CD4-positive, alpha-beta memory T cell (primary cell): ENCODE measurements around the gene LDB3. TPM values are rescaled to one million over a fixed set of nuclear protein-coding genes. Genes with fewer than 3 reads are reported as not detected.
"Not testable (repeated sequence)": the region's sequence is repeated elsewhere in the genome, so short reads cannot be mapped to it uniquely, and the experiment has no call there.

Source experiments
- CTCF ChIA-PET: fragments of 350-600 bp; sonication (Branson Sonifier 250); formaldehyde crosslinking; loops from one replicate; lab custom pipeline; 2021; ENCODE audit warnings: inconsistent platforms; ENCODE audit not compliant: partially characterized antibody; lab: Charles Lee
- POLR2A ChIA-PET: fragments of 350-600 bp; sonication (Branson Sonifier 250); formaldehyde crosslinking; loops from one replicate; lab custom pipeline; 2021; ENCODE audit not compliant: partially characterized antibody; lab: Charles Lee
- DNase-seq, 5 donors: peaks; one replicate each; pipeline versions ENCODE4 v3.0.0 to v3.0.0-alpha.2; 2020 to 2022; ENCODE audit warnings: mixed read lengths in 1 of 5
- H3K27ac ChIP-seq: one replicate; pipeline ENCODE4 v1.7.0; 2013; ENCODE audit warnings: low read depth, low read length
- H3K27me3 ChIP-seq: 2 replicates; pipeline ENCODE4 v1.7.0; 2013; ENCODE audit warnings: mild to moderate bottlenecking, low read length, moderate library complexity; ENCODE audit not compliant: insufficient read depth
- H3K36me3 ChIP-seq: 2 replicates; pipeline ENCODE4 v1.7.0; 2013; ENCODE audit warnings: mild to moderate bottlenecking, low read length, moderate library complexity; ENCODE audit not compliant: insufficient read depth
- H3K4me1 ChIP-seq: 2 replicates; pipeline ENCODE4 v1.7.0; 2013; ENCODE audit warnings: mild to moderate bottlenecking, low read length, moderate library complexity; ENCODE audit not compliant: insufficient read depth
- H3K4me3 ChIP-seq, 2 donors: one replicate each; pipeline ENCODE4 v1.7.0; 2013; ENCODE audit warnings: low read length in 2 of 2, mild to moderate bottlenecking in 1 of 2
- H3K9me3 ChIP-seq, 2 donors: one replicate each; pipeline ENCODE4 v1.7.0; 2013; ENCODE audit warnings: low read length in 2 of 2, control low read depth in 1 of 2; ENCODE audit not compliant: control insufficient read depth in 1 of 2
- H3K27ac Mint-ChIP-seq, 7 donors: one replicate each; pipeline ENCODE4 v1.8.0; 2020 to 2021; ENCODE audit warnings: mixed read lengths in 7 of 7, mild to moderate bottlenecking in 6 of 7, inconsistent platforms in 3 of 7, moderate library complexity in 3 of 7
- H3K27me3 Mint-ChIP-seq, 2 donors: one replicate each; pipeline ENCODE4 v1.8.0; 2020 to 2021; ENCODE audit warnings: mixed read lengths in 2 of 2
- H3K36me3 Mint-ChIP-seq, 2 donors: one replicate each; pipeline ENCODE4 v1.8.0; 2020 to 2021; ENCODE audit warnings: mixed read lengths in 2 of 2, inconsistent platforms in 1 of 2, mild to moderate bottlenecking in 1 of 2
- H3K4me1 Mint-ChIP-seq, 4 donors: one replicate each; pipeline ENCODE4 v1.8.0; 2020 to 2021; ENCODE audit warnings: mixed read lengths in 4 of 4, mild to moderate bottlenecking in 1 of 4
- H3K4me3 Mint-ChIP-seq, 8 donors: one replicate each; pipeline ENCODE4 v1.8.0; 2020 to 2021; ENCODE audit warnings: mixed read lengths in 8 of 8, mild to moderate bottlenecking in 7 of 8, moderate library complexity in 6 of 8, inconsistent platforms in 3 of 8
- H3K9me3 Mint-ChIP-seq, 8 donors: one replicate each; pipeline ENCODE4 v1.8.0; 2020 to 2021; ENCODE audit warnings: mixed read lengths in 8 of 8, mild to moderate bottlenecking in 5 of 8, inconsistent platforms in 3 of 8, moderate library complexity in 1 of 8
- intact Hi-C: fragments of 100-400 bp; cut with micrococcal nuclease; formaldehyde crosslinking; loops from one replicate; pipeline ENCODE4 v1.15.1; 2023
- polyA plus RNA-seq, 2 donors: library from polyadenylated mRNA; unstranded; fragments of 300-500 nt; fragmentation: Illumina TruSeq; gene quantifications; one replicate each; pipeline ENCODE4 v1.2.3, GENCODE V29; 2021
- total RNA-seq, 2 experiments: library from RNA; stranded (reverse); gene quantifications; one replicate each; pipeline ENCODE4 v1.2.3, GENCODE V29; 2021

LDB3 gene
- total and polyA plus RNA-seq, 4 experiments from 2014 or later, result 0.08 TPM; not detected in 3

DNA sequence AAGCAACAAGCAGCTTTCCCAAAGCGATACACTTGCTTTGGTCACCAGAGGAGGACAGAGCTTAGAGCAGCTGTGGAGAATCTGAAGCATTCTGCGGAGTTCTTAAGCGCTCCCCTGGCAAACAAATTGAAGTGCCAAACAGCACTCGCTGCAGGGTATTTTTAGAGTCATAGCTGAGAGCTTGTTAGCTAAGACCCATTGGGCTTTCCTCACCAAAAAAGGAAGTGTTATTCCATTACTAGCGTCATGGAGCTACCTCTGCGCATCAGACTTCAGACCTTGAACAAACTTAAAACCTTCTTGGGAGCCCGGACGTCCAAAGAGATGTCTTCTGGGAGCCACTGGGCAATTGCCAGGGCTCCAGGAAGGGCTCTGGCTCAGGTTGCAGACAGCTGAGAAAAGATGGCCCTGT is 65.0 kb downstream of the LDB3 start:
- DNase-seq, result no peak
- H3K27me3 ChIP-seq, result no peaks in the 10 kb centered on the region
- intact Hi-C loops, result no loop called here
- no peaks in the 10 kb centered on the region for H3K36me3 Mint-ChIP-seq
- ChIA-PET POLR2A (no interaction called here), CTCF (interaction anchor here (0.7 to 1.2 kb wide), 3 partner anchors 10 to 45 kb away, joined by 3 read pairs; no protein-coding TSS in a partner anchor)
- H3K4me1 ChIP-seq, result no peaks in the 10 kb centered on the region
- no peak overlapping the region for H3K27ac Mint-ChIP-seq
- H3K9me3 ChIP-seq, result no peaks in the 10 kb centered on the region
- H3K9me3 Mint-ChIP-seq, result no peaks in the 10 kb centered on the region
- no peaks in the 10 kb centered on the region for H3K27me3 Mint-ChIP-seq
- H3K4me3 ChIP-seq, result no peak overlapping the region
- no peaks in the 10 kb centered on the region for H3K4me1 Mint-ChIP-seq
- H3K36me3 ChIP-seq, result no peaks in the 10 kb centered on the region
- H3K4me3 Mint-ChIP-seq, result no peak overlapping the region
- no peak overlapping the region for H3K27ac ChIP-seq

DNA sequence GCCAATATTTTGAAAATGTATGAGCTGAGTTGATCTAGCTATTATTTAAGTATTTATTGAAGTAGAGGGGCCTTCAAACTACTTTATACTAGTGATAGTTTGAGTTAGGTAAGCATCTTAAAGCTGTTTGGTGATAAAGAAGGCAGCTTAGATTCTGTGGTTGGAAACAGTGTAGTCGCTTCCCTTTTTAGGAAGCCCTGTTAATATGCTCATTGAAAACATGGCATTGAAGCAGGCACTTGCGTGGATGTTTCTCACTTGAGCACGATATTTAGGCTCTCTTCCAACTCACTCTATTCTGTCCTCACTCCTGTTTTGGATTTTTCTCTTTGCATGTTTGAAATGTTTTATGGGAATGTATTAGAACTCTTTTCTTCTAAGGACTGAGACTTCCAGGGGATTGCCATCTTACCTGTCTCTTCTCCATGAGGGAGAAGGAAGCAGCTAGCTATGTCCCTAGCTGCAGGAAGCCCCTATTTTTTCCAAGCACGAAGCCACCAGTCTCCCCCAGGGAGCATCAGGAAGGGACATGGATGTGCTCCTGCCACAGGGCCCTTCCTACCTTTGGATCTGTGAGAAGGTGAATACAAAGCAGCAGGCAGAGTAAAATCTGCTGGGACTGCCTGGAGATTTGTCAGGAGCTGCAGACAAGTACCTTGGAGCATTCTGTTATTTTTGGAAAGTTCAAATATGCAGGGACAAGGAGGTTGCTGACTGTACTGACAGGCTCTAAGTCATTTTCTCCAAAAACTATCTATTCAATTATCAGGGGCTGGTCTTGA is 66.1 kb downstream of the LDB3 start:
- ChIA-PET CTCF (interaction anchor here (0.7 to 1.2 kb wide), 2 partner anchors 11 to 16 kb away, joined by 3 read pairs; no protein-coding TSS in a partner anchor), POLR2A (no interaction called here)
- Histone ChIP-seq H3K36me3 (no peaks in the 10 kb centered on the region), H3K4me1 (no peaks in the 10 kb centered on the region), H3K9me3 (no peaks in the 10 kb centered on the region), H3K27ac (no peak overlapping the region), H3K4me3 (no peak overlapping the region), H3K27me3 (no peaks in the 10 kb centered on the region)
- DNase-seq, result no peak
- Mint-ChIP-seq H3K27me3 (peaks cover 0 to 3% of the 10 kb centered on the region in 2 donors), H3K36me3 (no peaks in the 10 kb centered on the region), H3K4me3 (no peak overlapping the region), H3K27ac (no peak overlapping the region), H3K4me1 (no peaks in the 10 kb centered on the region), H3K9me3 (no peaks in the 10 kb centered on the region)
- intact Hi-C loops, result no loop called here

DNA sequence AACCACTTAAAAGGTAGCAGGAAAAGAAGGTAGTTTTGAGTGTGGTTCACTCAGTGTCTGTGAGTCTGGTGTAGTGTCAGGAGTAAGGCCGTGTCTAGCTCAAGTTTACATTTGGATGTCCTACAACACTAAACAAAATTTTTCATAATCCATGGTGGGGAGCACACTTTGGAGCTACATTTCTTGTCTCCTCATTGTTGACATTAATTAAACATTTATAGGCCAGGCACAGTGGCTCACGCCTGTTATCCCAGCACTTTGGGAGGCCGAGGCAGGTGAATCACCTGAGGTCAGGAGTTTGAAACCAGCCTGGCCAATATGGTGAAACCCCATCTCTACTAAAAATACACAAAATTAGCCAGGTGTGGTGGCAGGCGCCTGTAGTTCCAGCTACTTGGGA is 67.0 kb downstream of the LDB3 start:
- CTCF ChIA-PET, result not testable (repeated sequence)

DNA sequence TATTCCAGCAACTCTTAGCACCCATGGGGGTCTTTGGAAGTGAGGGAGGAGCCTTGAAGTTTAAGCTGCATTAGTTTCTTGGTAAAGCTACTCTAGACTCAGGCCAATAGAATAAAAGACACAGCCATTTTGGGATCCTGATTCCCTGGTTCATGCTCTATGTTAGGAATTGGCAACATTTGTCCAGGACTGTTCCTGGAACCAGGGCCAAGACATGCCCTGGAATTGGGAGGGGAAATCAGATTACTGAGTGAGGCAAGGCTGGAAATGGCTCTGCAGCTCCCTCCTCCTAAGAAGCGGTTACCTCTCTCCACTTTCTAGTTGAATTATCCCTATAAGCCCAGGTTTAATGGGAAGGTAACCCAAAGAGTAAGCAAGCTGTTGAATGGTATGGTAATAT is 73.9 kb downstream of the LDB3 start:
- POLR2A ChIA-PET, result no interaction called here

More for the DNA sequence above, 67.0 kb downstream of the LDB3 start:
- intact Hi-C loops, H3K9me3 ChIP-seq, H3K4me3 Mint-ChIP-seq, H3K36me3 ChIP-seq, H3K4me1 Mint-ChIP-seq, H3K27me3 ChIP-seq, H3K27ac ChIP-seq, H3K4me3 ChIP-seq, H3K36me3 Mint-ChIP-seq, H3K4me1 ChIP-seq, POLR2A ChIA-PET, DNase-seq, H3K27ac Mint-ChIP-seq, H3K27me3 Mint-ChIP-seq, H3K9me3 Mint-ChIP-seq: not testable (repeated sequence)

DNA sequence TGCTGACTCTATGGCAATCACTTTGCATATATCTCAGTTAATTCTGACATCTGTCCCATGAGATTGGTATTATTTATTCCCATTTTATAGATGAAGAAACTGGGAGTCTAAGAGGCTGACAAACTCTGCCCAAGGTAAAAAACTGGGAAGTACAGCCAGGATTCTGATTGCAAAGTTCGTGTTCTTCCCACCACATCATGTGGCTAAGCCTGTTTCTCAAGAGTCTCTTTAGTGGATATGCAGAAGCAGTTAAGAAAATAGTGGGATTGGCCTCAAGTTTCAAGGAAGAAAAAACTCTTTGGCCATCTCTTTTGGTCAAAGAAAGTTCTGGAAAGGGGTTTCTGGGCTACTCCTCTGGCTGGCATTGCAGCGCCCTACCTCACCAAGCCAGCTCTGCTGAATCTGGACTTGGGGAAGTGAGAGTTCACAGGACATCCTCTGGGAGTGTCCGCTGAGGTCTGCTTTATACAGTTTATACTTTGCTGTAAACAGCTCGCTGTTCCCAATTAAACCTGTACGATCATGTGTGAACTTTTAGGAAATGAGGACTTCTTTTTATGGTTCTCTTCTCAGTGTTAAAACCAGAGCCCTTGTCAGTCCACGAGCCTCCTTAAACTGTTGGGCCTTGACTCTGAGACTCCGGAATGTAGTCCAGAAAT is 75.9 kb downstream of the LDB3 start:
- H3K4me3 Mint-ChIP-seq, result no peak overlapping the region
- ChIA-PET POLR2A (no interaction called here), CTCF (interaction anchor here (1.5 kb wide), 1 partner anchor 11 kb away, joined by 3 read pairs; no protein-coding TSS in a partner anchor)
- H3K4me1 Mint-ChIP-seq, result no peaks in the 10 kb centered on the region
- intact Hi-C loops, result no loop called here
- no peaks in the 10 kb centered on the region for H3K36me3 Mint-ChIP-seq
- H3K9me3 Mint-ChIP-seq, result no peaks in the 10 kb centered on the region
- no peaks in the 10 kb centered on the region for H3K4me1 ChIP-seq
- H3K27me3 Mint-ChIP-seq, result peaks cover 5 to 11% of the 10 kb centered on the region in 2 donors
- H3K4me3 ChIP-seq, result no peak overlapping the region
- no peak overlapping the region for H3K27ac Mint-ChIP-seq
- H3K27ac ChIP-seq, result no peak overlapping the region
- H3K9me3 ChIP-seq, result no peaks in the 10 kb centered on the region
- no peak for DNase-seq
- H3K27me3 ChIP-seq, result no peaks in the 10 kb centered on the region
- H3K36me3 ChIP-seq, result no peaks in the 10 kb centered on the region

More for the DNA sequence above, 73.9 kb downstream of the LDB3 start:
- H3K9me3 ChIP-seq, result no peaks in the 10 kb centered on the region
- intact Hi-C loops, result no loop called here
- H3K27me3 ChIP-seq, result no peaks in the 10 kb centered on the region
- no peak overlapping the region for H3K4me3 Mint-ChIP-seq
- no peaks in the 10 kb centered on the region for H3K36me3 Mint-ChIP-seq
- peaks cover 5 to 12% of the 10 kb centered on the region in 2 donors for H3K27me3 Mint-ChIP-seq
- DNase-seq, result no peak
- no peaks in the 10 kb centered on the region for H3K4me1 ChIP-seq
- no peak overlapping the region for H3K27ac ChIP-seq
- no peaks in the 10 kb centered on the region for H3K36me3 ChIP-seq
- H3K4me1 Mint-ChIP-seq, result no peaks in the 10 kb centered on the region
- no peak overlapping the region for H3K27ac Mint-ChIP-seq
- CTCF ChIA-PET, result interaction anchor here (1.4 to 1.7 kb wide), 3 partner anchors 11 to 56 kb away, joined by 3 read pairs; no protein-coding TSS in a partner anchor
- no peaks in the 10 kb centered on the region for H3K9me3 Mint-ChIP-seq
- no peak overlapping the region for H3K4me3 ChIP-seq

DNA sequence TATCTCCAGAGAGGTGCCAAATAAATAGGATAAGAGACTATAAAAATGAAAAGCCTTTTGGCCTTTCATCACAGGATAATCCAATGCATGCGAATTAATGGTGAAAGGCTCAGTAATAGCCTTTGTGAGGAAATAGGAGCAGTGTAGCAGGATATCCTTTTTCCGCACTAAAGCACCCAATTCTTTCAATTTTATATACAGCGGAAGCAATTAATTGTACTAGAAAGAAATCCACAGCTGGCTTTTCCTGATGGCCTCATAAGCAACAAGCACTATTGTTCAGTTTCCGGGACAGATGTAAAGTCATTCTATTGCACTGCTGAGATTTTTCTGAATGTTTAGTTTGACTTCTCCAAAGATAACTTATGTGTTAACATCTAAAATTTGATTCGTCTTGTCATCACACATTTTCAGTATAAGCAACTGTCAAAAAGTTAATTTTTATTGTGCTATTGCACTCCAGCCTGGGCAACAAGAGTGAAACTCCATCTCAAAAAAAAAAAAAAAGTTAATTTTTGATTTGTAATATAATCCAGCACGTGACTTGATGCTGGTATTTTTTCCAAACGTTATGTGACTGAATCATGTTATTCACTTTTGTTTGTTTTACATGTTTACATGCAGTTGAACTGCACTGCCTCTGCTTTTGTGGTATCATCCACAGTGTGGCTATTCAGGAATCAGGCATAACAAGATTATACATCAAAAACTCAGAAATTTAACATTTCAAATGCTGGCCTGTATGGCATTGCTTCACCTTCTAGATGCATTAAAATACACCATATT is 79.7 kb downstream of the LDB3 start:
- Mint-ChIP-seq H3K4me1 (peaks cover 0 to 7% (median 0%) of the 10 kb centered on the region in 4 donors), H3K4me3 (no peak overlapping the region), H3K27me3 (peaks cover 0 to 5% of the 10 kb centered on the region in 2 donors), H3K36me3 (no peaks in the 10 kb centered on the region), H3K9me3 (no peaks in the 10 kb centered on the region), H3K27ac (no peak overlapping the region)
- no peaks in the 10 kb centered on the region for H3K36me3 ChIP-seq
- H3K4me1 ChIP-seq, result no peaks in the 10 kb centered on the region
- ChIA-PET CTCF (interaction anchor here (1.2 kb wide), 1 partner anchor 23 kb away, joined by 3 read pairs; no protein-coding TSS in a partner anchor), POLR2A (no interaction called here)
- intact Hi-C loops, result no loop called here
- DNase-seq, result no peak
- no peaks in the 10 kb centered on the region for H3K9me3 ChIP-seq
- H3K27me3 ChIP-seq, result no peaks in the 10 kb centered on the region
- no peak overlapping the region for H3K27ac ChIP-seq
- no peak overlapping the region for H3K4me3 ChIP-seq

DNA sequence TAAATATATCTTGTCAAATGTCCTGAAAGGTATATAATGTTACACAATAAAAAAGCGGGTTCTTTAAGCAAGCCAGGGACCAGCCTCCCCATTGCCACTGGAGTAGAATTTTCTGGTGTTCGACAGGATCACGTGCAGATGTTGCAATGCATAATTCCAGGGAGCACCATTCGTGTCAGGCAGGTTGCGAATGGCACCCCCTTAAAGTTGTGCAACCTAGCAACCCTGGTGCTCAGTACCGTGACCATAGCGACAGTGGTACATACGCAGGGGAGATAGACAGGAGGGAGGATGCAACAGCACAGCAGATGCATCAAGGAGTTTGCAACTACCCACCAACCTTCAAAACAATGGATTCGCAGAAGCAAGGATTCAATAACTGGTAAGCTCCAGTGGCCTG is 81.5 kb downstream of the LDB3 start:
- Histone ChIP-seq H3K4me3 (no peak overlapping the region), H3K27me3 (no peaks in the 10 kb centered on the region), H3K27ac (no peak overlapping the region), H3K4me1 (no peaks in the 10 kb centered on the region), H3K36me3 (no peaks in the 10 kb centered on the region), H3K9me3 (no peaks in the 10 kb centered on the region)
- Mint-ChIP-seq H3K9me3 (peaks cover 0 to 3% (median 0%) of the 10 kb centered on the region in 8 donors), H3K36me3 (no peaks in the 10 kb centered on the region), H3K27ac (no peak overlapping the region), H3K4me3 (no peak overlapping the region), H3K4me1 (peaks cover under 1 to 8% (median under 1%) of the 10 kb centered on the region in 4 donors), H3K27me3 (peaks cover 0 to under 1% of the 10 kb centered on the region in 2 donors)
- DNase-seq, result no peak
- POLR2A ChIA-PET, result no interaction called here
- intact Hi-C loops, result no loop called here
- CTCF ChIA-PET, result interaction anchor here (0.6 kb wide), 1 partner anchor 17 kb away, joined by 3 read pairs; no protein-coding TSS in a partner anchor
